Jurkat, Clone E6-1 (cell line): ENCODE results near the gene MTUS2.

ENCODE experiments used
- DNase-seq: peaks from one replicate; pipeline ENCODE4 v3.0.0-alpha.2; 2011; ENCODE audit warnings: low read depth, low spot score
- H3K4me3 ChIP-seq: 2 replicates; pipeline ENCODE4 v1.5.1; 2011; ENCODE audit warnings: mild to moderate bottlenecking, low read length, control low read depth, moderate library complexity

The MTUS2 gene

GRCh38 chr13:29513981-29514719 lies 694.0 kb downstream of the MTUS2 start:
- H3K4me3 ChIP-seq, result no peak overlapping the region
- no peak for DNase-seq

GRCh38 chr13:29514720-29515310 lies 694.7 kb downstream of the MTUS2 start:
- no peak for DNase-seq
- no peak overlapping the region for H3K4me3 ChIP-seq

DNA sequence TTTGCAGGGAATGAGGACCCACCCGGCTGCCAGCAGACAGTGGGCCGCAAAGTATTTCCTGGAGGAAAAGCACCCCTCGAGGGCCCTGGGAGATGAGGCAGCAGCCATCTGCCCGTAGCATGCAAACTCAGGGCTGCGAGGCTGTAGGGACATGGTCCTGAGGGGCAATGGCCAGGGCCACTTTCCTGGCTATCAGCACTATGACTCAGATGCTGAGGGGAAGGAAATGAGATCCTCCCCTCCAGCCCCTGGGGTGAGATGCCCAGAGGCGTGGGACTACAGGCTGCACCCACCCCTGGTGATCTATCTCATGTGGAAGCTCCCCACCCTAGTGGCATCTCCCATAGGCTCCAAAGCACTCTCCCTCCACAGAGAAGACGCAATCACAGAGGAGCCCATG lies 695.2 kb downstream of the MTUS2 start:
- no peak overlapping the region for H3K4me3 ChIP-seq
- DNase-seq, result no peak

DNA sequence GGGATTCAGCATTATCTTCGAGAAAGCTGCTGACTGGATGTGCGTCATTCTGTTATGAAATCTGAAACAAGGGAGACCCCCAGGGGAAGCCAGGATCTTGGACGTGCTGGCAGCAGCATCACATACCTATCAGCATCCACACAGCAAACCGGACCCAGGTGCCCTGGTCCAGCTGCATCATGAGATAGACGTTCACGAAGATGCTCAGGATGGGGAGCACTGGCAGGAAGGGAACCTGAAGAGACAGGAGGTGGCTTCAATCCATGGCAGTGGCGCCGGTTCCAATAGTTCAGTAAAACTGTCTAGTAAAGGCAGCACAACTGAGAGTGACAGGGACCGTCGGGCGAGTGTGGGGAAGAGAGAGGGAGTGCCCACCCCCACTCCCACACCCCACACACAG lies 695.9 kb downstream of the MTUS2 start:
- no peak overlapping the region for H3K4me3 ChIP-seq
- DNase-seq, result no peak

- no peak for DNase-seq
- no peak overlapping the region for H3K4me3 ChIP-seq
These were observed 696.7 kb downstream of the MTUS2 start for GRCh38 chr13:29516880-29517279.

DNA sequence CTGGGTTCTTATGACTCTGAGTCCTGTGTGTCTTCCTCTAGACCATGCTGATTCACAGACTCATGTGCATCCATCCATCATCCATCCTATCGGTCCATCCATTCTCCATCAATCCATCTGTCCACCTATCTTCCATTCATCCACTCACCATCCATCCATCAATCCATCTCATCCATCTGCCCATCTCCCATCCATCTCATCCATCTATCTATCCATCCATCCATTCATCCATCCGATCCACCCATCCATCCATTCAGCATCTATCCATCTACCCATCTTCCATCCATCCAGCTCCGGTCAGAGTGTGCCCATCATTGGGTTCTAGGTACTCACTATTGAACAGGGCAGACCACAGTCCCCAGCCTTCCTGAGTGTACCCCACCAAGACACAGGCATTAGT lies 699.8 kb downstream of the MTUS2 start:
- no peak overlapping the region for H3K4me3 ChIP-seq
- DNase-seq, result no peak

- H3K4me3 ChIP-seq, result no peak overlapping the region
- no peak for DNase-seq
These were observed 700.5 kb downstream of the MTUS2 start for GRCh38 chr13:29520671-29521070.

GRCh38 chr13:29521336-29521735 lies 701.2 kb downstream of the MTUS2 start:
- H3K4me3 ChIP-seq, result no peak overlapping the region
- DNase-seq, result no peak

DNA sequence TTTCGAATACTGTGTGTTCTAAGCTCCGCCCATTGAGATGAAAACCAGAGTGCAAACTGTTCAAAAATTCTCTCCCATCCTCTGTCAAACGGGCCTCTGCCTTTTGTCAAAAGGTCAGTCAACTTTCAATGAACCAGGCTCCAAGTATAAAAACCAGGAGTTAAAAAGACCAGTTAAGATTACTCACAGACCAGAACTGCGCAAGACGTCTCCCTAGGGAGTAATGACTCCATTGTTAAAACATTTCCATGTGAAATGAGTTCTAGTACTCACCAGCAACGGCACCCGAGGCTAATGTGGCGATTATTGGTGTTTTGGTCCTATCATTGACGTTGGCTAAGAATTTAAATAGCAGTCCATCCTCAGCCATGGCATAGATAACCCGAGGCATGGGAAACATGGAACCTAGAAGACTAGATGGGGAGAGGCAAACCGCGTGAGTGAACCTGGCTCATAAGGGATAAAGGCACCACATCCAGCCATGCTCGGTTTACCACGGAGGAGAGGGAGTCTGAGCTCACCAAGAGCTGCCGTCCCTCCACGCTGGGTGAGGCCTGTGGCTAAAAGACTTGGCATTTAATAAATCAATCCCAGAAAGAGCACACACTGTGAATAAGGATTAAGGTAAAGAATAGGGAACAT lies 702.0 kb downstream of the MTUS2 start:
- no peak overlapping the region for H3K4me3 ChIP-seq
- DNase-seq, result no peak

DNA sequence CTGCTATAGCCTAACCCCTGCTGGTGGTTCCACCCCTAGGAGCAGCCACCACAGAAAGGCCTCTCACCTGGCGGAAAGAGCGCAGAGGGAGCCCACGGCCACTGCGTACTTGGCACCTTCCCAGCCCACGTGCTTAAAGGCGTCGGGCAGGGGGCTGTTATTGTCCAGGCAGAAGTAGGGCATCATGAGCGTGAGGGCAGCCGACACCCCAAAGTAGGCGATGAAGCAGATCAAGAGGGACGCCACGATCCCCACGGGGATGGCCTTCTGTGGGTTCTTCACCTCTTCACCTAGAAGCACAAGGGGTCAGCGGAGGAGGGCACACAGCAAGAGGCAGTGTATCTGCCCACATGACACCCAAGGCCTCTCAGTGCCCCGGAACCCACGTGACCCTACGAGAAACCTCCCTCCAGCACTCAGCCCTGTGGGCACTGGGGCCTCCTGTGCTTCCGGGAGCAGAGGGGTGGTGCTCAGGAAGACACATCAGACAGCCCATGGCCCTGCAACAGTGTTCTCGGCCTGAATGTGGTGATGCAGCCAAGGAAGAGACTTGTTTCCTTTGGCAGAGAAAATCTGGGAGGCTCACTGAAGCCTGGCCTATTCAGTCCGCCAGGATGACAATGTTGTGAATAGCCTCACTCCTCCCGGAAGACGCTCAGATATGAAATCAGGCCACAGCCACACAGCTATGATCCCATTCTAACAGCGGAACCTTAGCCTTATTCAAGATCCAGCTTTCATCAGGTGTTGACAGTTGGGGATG lies 703.2 kb downstream of the MTUS2 start:
- no peak overlapping the region for H3K4me3 ChIP-seq
- DNase-seq, result no peak

DNA sequence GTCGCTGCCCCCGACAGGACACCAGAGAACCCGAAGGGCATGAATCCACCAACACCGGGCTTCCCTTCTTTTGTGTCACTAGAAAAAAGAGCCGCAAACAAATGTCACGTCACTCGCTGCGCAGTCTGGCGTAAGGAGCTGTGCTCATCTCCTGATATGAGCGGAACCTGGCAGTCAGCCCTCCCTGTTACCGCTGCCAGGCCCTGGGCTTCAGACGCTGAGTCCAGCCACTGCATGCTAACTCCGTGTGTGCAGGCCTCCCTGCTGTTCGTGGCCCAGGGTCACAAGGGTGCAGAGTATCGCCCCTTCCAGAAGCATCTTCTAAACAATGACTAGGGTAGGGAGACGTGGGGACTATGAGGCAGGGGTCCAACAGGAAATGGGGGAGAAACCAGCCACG lies 704.0 kb downstream of the MTUS2 start:
- H3K4me3 ChIP-seq, result no peak overlapping the region
- DNase-seq, result no peak

DNA sequence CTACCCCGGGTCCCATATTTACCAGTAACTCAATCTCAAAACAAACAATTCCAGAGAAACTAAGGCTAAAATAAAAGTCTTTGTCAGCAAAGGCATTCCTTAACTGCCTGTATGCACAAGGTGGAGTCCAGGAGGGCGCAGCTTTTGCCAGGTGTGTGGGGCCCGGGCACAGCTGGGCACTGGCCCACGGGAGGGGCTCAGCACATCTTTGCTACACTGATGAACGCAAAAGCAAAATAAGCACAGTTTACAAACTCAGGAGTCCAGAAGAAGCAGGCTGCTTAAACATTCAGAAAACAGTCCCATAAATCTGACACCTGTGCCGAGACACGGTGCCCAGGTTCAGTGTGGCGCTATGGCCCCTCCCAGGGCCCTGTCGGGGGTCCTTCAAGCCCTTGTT lies 704.5 kb downstream of the MTUS2 start:
- DNase-seq, result no peak
- H3K4me3 ChIP-seq, result no peak overlapping the region

DNA sequence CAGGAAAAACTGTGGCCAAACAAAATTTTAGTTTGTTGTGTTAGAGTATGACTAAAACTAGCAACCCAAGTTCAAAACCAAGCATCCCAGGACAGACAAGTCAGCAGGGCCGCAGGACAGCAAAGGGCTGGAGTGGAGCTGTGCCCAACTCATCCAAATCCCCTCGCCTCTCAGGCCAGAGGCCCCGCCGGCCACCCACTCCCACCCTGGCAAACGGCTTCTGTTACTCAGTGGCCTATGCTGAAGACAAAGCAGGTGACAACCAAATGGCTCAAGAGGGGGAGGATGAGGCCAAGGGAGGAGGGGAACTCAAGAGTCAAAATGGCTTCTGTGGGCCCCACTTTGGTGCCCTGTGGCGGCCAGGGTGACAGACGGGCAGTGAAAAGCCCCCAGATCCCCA lies 705.6 kb downstream of the MTUS2 start:
- DNase-seq, result no peak
- no peak overlapping the region for H3K4me3 ChIP-seq

GRCh38 chr13:29526741-29527140 lies 706.6 kb downstream of the MTUS2 start:
- no peak for DNase-seq

GRCh38 chr13:29527511-29527910 lies 707.4 kb downstream of the MTUS2 start:
- no peak for DNase-seq
- H3K4me3 ChIP-seq, result no peak overlapping the region

More at GRCh38 chr13:29526741-29527140, 706.6 kb downstream of the MTUS2 start:
- no peak overlapping the region for H3K4me3 ChIP-seq

DNA sequence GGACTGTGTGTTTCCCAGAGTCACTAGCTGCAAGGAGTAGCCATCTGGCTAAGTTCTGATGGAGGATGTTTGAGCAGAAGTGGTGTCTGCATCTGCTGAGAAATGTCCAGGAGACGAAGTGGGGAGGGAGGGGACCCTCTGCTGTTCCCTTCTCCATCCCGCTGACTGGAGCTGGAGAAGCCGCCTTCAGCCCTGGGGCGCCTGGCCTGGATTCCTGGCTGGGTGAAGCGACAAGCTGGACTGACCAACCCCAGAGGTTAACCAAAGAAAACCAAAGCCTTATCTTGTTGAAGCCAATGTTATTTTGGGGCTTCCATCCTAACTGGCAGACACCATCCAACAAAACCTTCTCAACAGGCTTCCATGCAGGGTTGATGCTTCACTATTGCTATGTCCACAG lies 707.8 kb downstream of the MTUS2 start:
- no peak for DNase-seq
- H3K4me3 ChIP-seq, result no peak overlapping the region

- DNase-seq, result no peak
- H3K4me3 ChIP-seq, result no peak overlapping the region
These were observed 709.6 kb downstream of the MTUS2 start for GRCh38 chr13:29529754-29530153.

- no peak for DNase-seq
- no peak overlapping the region for H3K4me3 ChIP-seq
These were observed 710.8 kb downstream of the MTUS2 start for GRCh38 chr13:29530901-29531300.

DNA sequence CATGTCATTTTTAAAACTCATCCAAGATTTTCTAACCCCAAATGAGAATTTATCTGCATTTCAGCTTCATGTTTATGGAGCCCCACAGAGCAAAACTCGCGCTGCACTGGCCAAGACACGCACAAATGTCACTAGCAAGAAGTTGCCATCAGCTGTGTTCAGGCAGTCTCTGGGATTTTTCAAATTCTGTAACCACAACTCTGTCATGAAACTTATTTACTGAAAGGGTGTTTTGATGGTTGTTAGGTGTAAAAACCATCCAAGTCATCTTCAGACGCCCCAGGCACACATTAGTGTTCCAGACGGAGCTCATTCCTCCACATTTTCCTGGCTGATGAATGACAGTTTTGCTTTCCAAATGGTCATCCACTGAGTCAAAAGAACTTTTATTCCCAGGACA lies 712.0 kb downstream of the MTUS2 start:
- H3K4me3 ChIP-seq, result no peak overlapping the region
- no peak for DNase-seq

DNA sequence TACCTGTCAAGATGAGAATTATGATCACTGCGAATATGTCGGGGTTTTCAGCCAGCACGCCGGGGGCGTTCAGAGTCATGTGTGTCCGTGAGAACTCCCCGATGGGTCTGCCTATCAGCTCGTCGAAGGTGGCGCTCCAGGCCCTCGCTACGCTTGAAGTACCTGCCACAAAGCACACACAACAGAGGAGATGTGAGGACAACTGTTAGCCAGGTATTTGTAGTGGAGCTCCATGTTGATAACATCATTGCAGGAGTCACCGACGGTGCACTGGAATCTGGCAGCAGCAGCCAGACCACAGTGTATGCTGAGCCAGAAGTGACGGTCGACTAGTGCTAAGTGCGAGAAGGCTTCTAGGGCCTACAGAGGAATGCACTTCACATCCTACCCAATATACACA lies 712.7 kb downstream of the MTUS2 start:
- no peak for DNase-seq
- no peak overlapping the region for H3K4me3 ChIP-seq
